Activated T-cell treated with anti-CD3 and anti-CD28 coated beads for 24 hours (primary cell): Measurements from ENCODE around the gene PDCD7.
A peak's percentile ranks its signal among the peaks of the same experiment; 100 is the strongest.
"Not testable (repeated sequence)": the region's sequence is repeated elsewhere in the genome, so short reads cannot be mapped to it uniquely, and the experiment has no call there.

ENCODE experiments used
- DNase-seq: peaks from one replicate; pipeline ENCODE4 v3.0.0-alpha.2; 2020; ENCODE audit warnings: low read depth

The PDCD7 gene

GRCh38 chr15:65091946-65092770 is 41.5 kb downstream of the PDCD7 start:
- DNase-seq = no peak

- DNase-seq = no peak
Observed at GRCh38 chr15:65089206-65089824, 44.3 kb downstream of the PDCD7 start.

- DNase-seq = no peak
Observed at GRCh38 chr15:65088643-65089021, 45.0 kb downstream of the PDCD7 start.

GRCh38 chr15:65087873-65088642 is 45.5 kb downstream of the PDCD7 start:
- DNase-seq = no peak

- no peak for DNase-seq
Observed at GRCh38 chr15:65087411-65087810, 46.2 kb downstream of the PDCD7 start.

GRCh38 chr15:65086680-65087111 is 46.9 kb downstream of the PDCD7 start:
- DNase-seq = no peak

GRCh38 chr15:65085990-65086679 is 47.5 kb downstream of the PDCD7 start:
- DNase-seq = no peak

GRCh38 chr15:65085207-65085753 is 48.3 kb downstream of the PDCD7 start:
- no peak for DNase-seq

GRCh38 chr15:65084500-65085206 is 49.0 kb downstream of the PDCD7 start:
- no peak for DNase-seq

GRCh38 chr15:65083262-65083701 is 50.3 kb downstream of the PDCD7 start:
- no peak for DNase-seq

GRCh38 chr15:65082303-65082953 is 51.2 kb downstream of the PDCD7 start:
- no peak for DNase-seq

- no peak for DNase-seq
Observed at GRCh38 chr15:65081758-65082157, 51.9 kb downstream of the PDCD7 start.

- no peak for DNase-seq
Observed at GRCh38 chr15:65081270-65081669, 52.3 kb downstream of the PDCD7 start.

GRCh38 chr15:65079580-65079979 is 54.0 kb downstream of the PDCD7 start:
- DNase-seq = no peak

GRCh38 chr15:65077981-65078352 is 55.6 kb downstream of the PDCD7 start:
- peak; percentile 44 for DNase-seq

GRCh38 chr15:65077291-65077980 is 56.2 kb downstream of the PDCD7 start:
- no peak for DNase-seq

- DNase-seq = no peak
Observed at GRCh38 chr15:65076486-65077290, 56.9 kb downstream of the PDCD7 start, which contains the start of gene KBTBD13. KBTBD13 (plus strand) TSS chr15:65076746; CDS start chr15:65076816, 70 bp downstream.

GRCh38 chr15:65075607-65076395 is 57.8 kb downstream of the PDCD7 start:
- not testable (repeated sequence) for DNase-seq
